HG02938 (cell line): ENCODE measurements around the gene ARHGEF35.
A peak's percentile ranks its signal among the peaks of the same experiment; 100 is the strongest.
"Not testable (repeated sequence)": the region's sequence is repeated elsewhere in the genome, so short reads cannot be mapped to it uniquely, and the experiment has no call there.

Experiments
- ATAC-seq: cut with Tn5 transposase; IDR thresholded peaks from one replicate; pipeline ENCODE4 v1.9.1; 2021; ENCODE audit warnings: mild to moderate bottlenecking, moderate library complexity; ENCODE audit not compliant: unreplicated experiment

The ARHGEF35 gene

DNA sequence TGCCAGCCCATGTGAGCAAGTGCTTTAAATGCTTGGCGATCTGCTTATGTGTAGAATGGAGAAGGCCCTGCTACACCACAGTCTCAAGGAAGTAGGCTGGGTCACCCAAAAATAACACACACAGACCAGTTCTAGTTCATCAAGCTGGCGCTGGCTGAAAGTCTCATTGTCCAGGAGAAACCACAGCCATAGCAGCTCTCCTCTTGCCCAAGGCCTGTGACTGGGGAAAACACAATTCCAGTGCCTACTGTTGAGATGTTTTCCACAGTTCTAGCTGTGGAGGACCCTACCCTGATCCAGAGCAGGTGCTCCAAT, 16.5 kb downstream of the ARHGEF35 start:
- ATAC-seq, result not testable (repeated sequence)

GRCh38 chr7:144178380-144179164, 17.1 kb downstream of the ARHGEF35 start:
- peak; percentile 98 for ATAC-seq

- ATAC-seq, result no peak
Measured at GRCh38 chr7:144174613-144175012, 21.0 kb downstream of the ARHGEF35 start.

DNA sequence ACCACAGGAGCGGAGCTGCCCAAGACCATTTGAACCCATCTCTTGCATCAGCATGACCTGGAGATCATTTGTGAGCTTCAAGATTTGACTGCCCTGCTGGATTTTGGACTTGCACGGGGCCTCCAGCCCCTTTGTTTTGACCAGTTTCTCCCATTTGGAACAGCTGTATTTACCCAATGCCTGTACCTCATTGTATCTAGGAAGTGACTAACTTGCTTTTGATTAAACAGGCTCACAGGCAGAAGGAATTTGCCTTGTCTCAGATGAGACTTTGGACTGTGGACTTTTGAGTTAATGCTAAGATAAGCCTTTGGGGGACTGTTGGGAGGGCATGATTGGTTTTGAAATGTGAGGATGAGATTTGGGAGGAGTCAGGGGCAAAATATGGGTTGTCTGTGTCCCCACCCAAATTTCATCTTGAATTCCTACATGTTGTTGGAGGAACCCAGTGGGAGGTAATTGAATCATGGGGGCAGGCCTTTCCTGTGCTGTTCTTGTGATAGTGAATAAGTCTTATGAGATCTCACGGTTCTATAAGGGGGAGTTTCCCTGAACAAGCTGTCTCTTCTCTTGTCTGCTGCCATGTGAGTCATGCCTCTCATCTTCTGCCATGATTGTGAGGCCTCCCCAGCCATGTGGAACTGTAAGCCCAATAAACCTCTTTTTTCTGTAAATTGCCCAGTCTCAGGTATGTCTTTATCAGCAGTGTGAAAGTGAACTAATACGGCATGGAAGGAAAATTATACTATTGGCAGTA, 23.9 kb downstream of the ARHGEF35 start:
- ATAC-seq, result not testable (repeated sequence)

DNA sequence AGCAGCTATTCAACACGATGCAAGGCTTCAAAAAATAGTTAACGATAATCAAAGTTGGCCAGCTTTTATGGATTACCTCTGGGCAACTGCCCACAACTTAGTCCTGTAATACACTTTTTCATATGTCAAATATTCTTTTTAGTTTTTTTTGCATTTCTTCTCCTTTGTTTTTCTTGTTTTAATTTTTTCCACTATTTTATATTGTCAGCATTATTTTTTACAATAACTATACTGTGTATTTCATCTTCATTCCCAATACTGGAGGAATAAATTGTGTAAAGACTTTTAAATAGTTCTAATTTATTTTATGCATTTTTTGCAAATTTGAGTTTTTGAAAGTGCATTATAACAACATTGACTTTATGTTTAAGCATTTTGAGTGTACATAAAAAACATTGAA, 30.8 kb downstream of the ARHGEF35 start:
- no peak for ATAC-seq

DNA sequence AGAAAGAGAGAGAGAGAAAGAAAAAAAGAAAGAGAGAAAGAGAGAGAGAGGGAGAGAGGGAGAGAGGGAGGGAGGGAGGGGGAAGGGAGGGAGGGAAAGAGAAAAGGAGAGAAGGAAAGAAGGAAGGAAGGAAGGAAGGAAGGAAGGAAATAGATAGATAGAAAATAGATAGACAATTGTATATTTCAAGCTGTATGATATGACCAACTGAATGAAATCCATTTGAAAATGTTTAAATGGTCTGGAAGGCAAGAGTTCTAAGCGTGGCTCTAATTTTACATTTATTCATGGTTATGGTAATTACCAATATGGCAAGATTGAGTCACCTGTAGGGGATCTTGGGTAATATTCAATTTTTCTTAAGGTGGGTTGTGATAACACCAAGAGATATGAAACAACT, 36.8 kb downstream of the ARHGEF35 start:
- ATAC-seq, result no peak

DNA sequence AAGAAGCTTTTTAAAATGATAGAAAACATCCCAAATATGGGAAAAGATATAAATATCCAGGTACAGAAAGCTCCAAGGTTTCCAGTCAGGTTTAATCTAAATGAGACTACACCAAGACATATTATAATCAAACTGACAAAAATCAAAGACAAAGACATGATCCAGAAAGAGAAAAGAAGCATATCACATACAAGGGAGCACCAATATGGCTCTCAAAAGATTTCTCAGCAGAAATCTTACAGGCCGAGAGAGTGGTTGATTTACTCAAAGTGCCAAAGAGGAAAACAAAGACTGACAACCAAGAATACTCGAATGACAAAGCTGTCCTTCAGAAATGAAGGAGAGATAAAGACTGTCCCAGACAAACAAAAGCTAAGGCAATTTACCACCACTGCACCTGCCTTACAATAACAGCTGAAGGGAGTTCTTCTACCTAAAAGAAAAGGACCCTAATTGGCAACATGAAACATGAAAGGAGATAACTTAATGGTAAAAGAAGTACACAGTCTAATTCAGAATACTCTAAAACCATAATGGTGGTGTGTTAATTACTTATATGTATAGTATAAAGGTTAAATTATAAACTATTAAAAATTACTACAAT, 47.3 kb downstream of the ARHGEF35 start:
- ATAC-seq, result no peak

DNA sequence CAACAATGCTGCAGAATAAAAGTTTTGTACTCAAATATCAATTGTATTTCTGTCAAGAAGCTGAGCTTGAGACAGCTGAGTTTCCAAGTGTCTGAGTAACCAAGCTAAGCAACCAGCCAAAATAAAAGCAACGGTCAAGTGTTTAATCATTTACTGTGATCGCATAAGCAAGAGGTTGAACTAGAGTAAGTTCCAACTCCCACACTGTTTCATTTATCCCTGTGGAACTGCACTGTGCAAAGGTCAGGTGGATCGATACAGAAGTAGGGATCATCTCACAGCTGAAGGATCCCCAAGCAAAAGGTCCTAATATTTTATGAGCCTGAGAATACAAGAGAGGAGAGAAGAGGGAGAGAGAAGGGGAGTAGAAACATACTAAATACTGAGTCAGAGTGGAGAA, 51.2 kb downstream of the ARHGEF35 start:
- ATAC-seq, result no peak

DNA sequence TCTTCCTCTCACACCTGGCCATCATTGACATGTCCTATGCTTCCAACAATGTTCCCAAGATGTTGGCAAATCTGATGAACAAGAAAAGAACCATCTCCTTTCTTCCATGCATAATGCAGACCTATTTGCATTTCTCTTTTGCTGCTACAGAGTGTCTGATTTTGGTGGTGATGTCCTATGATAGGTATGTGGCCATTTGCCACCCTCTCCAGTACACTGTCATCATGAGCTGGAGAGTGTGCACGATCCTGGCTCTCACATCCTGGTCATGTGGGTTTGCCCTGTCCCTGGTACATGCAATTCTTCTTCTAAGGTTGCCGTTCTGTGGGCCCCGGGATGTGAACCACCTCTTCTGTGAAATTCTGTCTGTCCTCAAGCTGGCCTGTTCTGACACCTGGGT, 53.4 kb downstream of the ARHGEF35 start:
- ATAC-seq, result no peak

DNA sequence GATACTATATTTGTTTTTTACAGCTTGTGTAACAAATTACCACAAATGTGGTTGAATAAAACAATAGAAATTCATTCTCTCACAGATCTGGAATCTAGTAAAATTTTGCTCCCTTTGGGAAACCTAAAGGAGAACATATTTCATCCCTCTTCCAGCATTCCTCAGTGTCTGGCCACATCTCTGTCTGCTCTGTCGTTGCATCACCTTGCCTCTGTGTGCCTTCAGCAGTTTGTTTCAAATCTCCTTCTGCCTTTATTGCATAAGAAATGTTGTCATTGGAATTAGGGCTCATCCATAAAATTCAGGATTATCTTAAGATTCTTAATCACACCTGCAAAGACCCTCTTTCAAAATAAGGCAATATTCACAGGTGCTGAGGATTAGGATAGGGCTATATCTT, 58.1 kb downstream of the ARHGEF35 start:
- ATAC-seq, result no peak
